ENCODE data around the gene SV2B. TPM values are rescaled to one million over a fixed set of nuclear protein-coding genes. Genes with fewer than 3 reads are reported as not detected.

Gene SV2B
- total RNA-seq, 1 experiment from 2014 or later = not detected

DNA sequence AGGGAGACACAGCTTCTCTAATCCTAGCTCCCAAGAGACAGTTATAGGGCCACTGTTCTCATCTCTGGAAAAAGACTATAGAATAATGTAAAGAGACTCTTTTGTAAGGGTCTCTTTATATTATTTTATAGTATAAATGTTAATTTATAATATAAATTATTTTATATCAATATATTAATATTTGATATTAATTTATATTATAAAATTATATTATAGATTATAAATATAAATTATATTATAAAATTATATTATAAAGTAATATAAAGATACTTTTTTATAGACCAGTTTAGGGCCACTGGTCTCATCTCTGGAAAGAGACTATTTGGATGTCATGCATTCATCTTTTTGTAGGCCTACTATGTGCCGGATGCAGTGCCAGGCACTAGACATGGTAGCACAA lies 53.9 kb downstream of the SV2B start:
- Histone ChIP-seq H3K4me3 (replicated peaks in 1 of 2; ENCODE audit: low read depth in 1 of 2, low read length in 2 of 2) (no peak overlapping the region), H4K20me1 (ENCODE audit: insufficient read depth) (no peaks in the 10 kb centered on the region), H3K4me1 (ENCODE audit: control insufficient read depth in 1 of 2, insufficient read depth in 2 of 2, low read length in 2 of 2) (no peaks in the 10 kb centered on the region), H3K9me3 (ENCODE audit: control insufficient read depth in 1 of 2, insufficient read depth in 1 of 2, low read depth in 1 of 2, low read length in 2 of 2) (no peaks in the 10 kb centered on the region), H3K79me2 (ENCODE audit: insufficient read depth, low read length) (no peaks in the 10 kb centered on the region), H3K9me2 (ENCODE audit: insufficient read depth) (no peaks in the 10 kb centered on the region), H2AFZ (ENCODE audit: low read depth, low read length, poor library complexity, severe bottlenecking) (no peak overlapping the region), H3K27me3 (ENCODE audit: insufficient read depth, low read length) (peaks cover 22% of the 10 kb centered on the region; the same call in 1 of the 2 replicates), H3K9ac (ENCODE audit: low read length) (no peak overlapping the region), H3K27ac (ENCODE audit: low read depth, low read length) (no peak overlapping the region), H3K36me3 (ENCODE audit: control insufficient read depth in 1 of 2, insufficient read depth in 2 of 2, low read length in 2 of 2) (no peaks in the 10 kb centered on the region), H3K4me2 (ENCODE audit: low read length) (no peak overlapping the region)
- no peak for TF ChIP-seq SRF (IDR thresholded peaks at IDR 0.05; ENCODE audit: low read depth)
- intact Hi-C loops (cut with micrococcal nuclease) = no loop called here
- DNase-seq (ENCODE audit: low read depth, low spot score) = no peak
- ChIA-PET CTCF (no interaction called here), POLR2A (no interaction called here), RAD21 (ENCODE audit: low non-redundant PET in 1 of 2, low total read pairs in 2 of 2, uncharacterized antibody in 2 of 2, unreplicated experiment in 2 of 2) (no interaction called here)
- no peak for ATAC-seq
- BruUV-seq (replicated peaks) = no TSS peak

GRCh38 chr15:91156175-91156726 lies 56.2 kb downstream of the SV2B start:
- no peaks in the 10 kb centered on the region for H4K20me1 ChIP-seq (ENCODE audit: insufficient read depth)
- TF ChIP-seq ZBTB33 (IDR thresholded peaks at IDR 0.05; ENCODE audit: extremely low read depth, insufficient replicate concordance, low read length) (no peak), EGR1 (IDR thresholded peaks at IDR 0.05; ENCODE audit: low read depth) (no peak), CEBPB (IDR thresholded peaks at IDR 0.05; ENCODE audit: low read depth) (no peak), ZFX (IDR thresholded peaks at IDR 0.05) (no peak)
- TF ChIP-seq, protein P1, sequence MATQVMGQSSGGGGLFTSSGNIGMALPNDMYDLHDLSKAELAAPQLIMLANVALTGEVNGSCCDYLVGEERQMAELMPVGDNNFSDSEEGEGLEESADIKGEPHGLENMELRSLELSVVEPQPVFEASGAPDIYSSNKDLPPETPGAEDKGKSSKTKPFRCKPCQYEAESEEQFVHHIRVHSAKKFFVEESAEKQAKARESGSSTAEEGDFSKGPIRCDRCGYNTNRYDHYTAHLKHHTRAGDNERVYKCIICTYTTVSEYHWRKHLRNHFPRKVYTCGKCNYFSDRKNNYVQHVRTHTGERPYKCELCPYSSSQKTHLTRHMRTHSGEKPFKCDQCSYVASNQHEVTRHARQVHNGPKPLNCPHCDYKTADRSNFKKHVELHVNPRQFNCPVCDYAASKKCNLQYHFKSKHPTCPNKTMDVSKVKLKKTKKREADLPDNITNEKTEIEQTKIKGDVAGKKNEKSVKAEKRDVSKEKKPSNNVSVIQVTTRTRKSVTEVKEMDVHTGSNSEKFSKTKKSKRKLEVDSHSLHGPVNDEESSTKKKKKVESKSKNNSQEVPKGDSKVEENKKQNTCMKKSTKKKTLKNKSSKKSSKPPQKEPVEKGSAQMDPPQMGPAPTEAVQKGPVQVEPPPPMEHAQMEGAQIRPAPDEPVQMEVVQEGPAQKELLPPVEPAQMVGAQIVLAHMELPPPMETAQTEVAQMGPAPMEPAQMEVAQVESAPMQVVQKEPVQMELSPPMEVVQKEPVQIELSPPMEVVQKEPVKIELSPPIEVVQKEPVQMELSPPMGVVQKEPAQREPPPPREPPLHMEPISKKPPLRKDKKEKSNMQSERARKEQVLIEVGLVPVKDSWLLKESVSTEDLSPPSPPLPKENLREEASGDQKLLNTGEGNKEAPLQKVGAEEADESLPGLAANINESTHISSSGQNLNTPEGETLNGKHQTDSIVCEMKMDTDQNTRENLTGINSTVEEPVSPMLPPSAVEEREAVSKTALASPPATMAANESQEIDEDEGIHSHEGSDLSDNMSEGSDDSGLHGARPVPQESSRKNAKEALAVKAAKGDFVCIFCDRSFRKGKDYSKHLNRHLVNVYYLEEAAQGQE (IDR thresholded peaks at IDR 0.05; ENCODE audit: low read depth) = no peak
- no peak overlapping the region for H3K27ac ChIP-seq (ENCODE audit: low read depth, low read length)
- H3K79me2 ChIP-seq (ENCODE audit: insufficient read depth, low read length) = no peaks in the 10 kb centered on the region
- POLR2A ChIA-PET = no interaction called here
- peaks cover 16% of the 10 kb centered on the region; the same call in 1 of the 2 replicates for H3K27me3 ChIP-seq (ENCODE audit: insufficient read depth, low read length)
- intact Hi-C loops (cut with micrococcal nuclease) = no loop called here
- no peak overlapping the region for H3K4me3 ChIP-seq (replicated peaks in 1 of 2; ENCODE audit: low read depth in 1 of 2, low read length in 2 of 2)
- DNase-seq (ENCODE audit: low read depth, low spot score) = no peak
- H3K9me2 ChIP-seq (ENCODE audit: insufficient read depth) = no peaks in the 10 kb centered on the region
- RAD21 ChIA-PET (ENCODE audit: low non-redundant PET in 1 of 2, low total read pairs in 2 of 2, uncharacterized antibody in 2 of 2, unreplicated experiment in 2 of 2) = no interaction called here
- CTCF ChIA-PET = no interaction called here
- no peaks in the 10 kb centered on the region for H3K4me1 ChIP-seq (ENCODE audit: control insufficient read depth in 1 of 2, insufficient read depth in 2 of 2, low read length in 2 of 2)
- no peak overlapping the region for H3K9ac ChIP-seq (ENCODE audit: low read length)
- H3K36me3 ChIP-seq (ENCODE audit: control insufficient read depth in 1 of 2, insufficient read depth in 2 of 2, low read length in 2 of 2) = no peaks in the 10 kb centered on the region
- H3K9me3 ChIP-seq (ENCODE audit: control insufficient read depth in 1 of 2, insufficient read depth in 1 of 2, low read depth in 1 of 2, low read length in 2 of 2) = no peaks in the 10 kb centered on the region
- ATAC-seq = no peak
- no TSS peak for BruUV-seq (replicated peaks)
- H3K4me2 ChIP-seq (ENCODE audit: low read length) = no peak overlapping the region
- no peak overlapping the region for H2AFZ ChIP-seq (ENCODE audit: low read depth, low read length, poor library complexity, severe bottlenecking)
